OCI-M2 (cell line): ENCODE data around the gene TMEM229A.
"Not testable (repeated sequence)": the region's sequence is repeated elsewhere in the genome, so short reads cannot be mapped to it uniquely, and the experiment has no call there.

Experiments
- DNase-seq: peaks from one replicate; lab custom pipeline; 2025; ENCODE audit not compliant: unreplicated experiment; lab: John Stamatoyannopoulos, UW

TMEM229A gene

DNA sequence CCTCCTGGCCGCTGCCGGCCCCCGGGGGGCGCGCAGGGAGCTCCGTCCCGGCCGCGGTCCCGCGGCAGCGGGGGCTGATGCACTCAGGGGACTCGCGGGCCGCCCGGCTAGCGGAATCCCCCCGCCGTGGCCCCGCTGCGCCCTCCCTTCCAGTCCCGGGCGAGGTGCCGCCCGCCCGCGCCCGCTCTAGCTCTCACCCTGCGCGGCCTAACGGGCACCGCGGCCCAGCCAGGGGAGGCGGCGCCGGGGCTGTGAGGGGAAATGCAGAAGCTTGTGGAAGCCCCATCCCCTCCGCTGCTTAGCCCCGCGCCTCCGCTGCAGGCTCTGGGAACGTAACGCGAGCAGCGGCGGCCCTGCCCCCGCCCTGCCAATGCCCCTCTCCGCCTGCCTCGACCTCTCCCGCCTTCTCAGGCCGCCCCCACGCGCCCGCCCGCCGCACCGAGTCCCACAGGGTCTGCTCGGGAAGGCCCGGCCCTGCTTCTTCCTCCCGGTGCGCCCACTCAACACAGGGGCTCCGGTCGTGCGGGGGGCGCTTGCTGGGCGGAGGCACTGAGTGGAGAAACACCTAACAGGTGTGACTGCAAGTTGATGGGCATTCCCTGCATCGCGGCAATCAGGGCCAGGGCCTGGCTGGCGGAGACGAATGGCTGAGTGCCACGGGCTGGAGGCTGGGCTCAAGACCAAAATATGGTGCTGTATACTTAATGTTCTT is 384 bp upstream of the TMEM229A start:
- DNase-seq: no peak

DNA sequence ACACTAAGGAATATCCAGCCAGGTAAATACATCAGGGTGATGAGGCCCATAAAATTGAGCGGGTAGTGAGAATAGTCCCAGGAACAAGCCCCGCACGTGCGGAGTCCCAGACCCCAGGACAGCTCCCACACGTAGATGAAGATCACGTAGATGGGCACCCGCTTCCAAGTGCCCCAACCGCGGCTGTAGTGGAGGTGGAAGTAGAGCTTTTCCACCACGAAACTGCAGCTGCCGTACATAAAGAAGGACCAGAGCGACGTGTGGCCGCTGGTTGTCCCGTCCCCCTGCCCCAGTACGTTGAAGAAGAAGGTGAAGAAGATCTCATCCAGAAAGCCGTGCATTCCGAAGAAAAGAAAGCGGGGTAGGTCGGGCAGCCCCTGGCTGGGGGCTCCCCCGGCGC is 948 bp downstream of the TMEM229A start:
- no peak for DNase-seq

DNA sequence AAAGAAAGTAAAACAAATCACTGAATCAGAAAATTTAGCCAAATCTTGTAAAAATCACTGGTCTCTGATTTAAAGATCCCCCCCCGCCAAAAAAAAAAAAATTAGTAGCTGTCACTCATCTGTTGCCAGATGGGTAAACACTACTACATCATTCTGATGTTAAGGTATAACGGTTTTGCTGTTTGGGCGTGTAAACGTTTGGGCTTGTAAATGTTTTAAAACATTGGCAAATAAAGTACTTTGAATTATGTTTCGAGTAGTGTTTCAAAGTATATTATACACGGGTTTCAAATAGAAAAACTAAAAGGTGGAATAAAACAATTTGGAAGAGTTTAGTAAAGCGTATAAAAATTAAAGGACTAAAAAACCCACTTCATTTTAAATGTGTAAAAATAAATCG is 1.5 kb downstream of the TMEM229A start:
- DNase-seq: no peak

DNA sequence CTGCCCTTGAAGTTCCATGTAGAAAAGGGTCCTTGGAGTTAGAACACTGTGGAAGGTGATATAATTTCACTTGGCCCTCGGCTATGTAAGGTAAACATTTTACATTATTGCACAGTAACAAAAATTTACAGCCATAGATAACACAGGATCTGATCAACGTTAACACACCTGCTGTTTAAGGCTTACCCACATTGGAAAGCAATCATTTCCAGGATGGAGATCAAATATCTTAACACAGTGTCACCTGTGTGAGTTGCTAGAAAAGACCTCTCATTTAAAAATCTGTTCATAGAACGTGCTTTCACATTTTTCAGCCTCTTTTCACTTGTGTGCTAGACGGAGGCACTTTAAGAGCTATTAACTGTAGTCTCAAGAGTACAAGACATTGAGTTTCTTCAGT is 1.9 kb downstream of the TMEM229A start:
- DNase-seq: no peak

DNA sequence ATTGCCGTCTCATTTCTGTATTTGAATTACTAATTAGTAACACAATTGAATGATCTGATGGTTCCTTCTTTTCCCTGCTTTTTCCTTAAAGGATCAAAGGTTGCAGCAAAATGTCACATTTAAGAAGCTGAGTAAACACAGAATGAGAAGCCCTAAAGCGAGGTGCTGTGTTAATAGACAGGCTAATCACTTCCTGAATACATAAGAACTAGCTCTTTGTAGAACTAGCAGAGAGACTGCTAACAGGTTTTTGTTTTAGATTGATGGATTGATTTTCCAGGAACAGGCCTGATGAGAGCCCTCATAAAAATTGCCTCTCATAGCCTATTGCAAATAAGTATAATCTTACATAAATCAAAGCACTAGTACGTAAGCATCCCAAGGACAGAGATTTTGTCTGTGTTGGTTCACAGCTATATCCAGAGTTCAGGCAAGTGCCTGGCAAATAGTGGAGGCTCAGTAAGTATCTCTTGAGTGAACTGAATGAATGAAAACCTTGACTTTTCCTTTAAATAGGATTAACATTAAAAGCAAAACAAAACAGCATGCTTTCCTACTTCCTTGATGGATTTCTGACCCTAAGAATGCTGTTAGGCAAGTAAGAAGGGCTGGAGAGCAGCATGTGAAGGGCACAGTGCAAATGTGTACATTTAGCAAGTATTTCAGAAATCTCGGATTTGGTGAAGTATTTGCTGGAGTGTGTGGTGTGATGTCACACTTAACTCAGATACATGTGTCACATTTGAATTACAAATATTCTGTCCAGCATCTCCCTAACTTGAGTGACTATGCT is 3.3 kb downstream of the TMEM229A start:
- no peak for DNase-seq

DNA sequence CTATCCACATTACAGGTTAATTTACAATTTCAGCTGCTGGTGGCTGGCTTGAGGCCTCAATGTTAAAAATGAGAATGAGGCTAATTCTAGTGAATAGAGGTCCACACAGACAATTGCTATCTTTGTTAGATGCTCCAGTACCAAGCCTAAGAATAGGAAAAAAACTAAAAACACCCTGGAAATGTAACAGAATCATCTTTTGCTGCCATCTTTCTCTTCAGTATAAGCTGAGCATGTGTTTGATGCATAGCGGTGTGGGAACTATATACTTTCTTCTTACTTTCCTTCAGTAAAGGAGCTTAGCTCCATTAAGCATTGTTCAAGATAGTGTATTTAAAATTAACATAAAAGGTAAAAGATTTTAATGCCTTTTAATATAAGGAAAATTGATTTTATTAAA is 5.6 kb downstream of the TMEM229A start:
- no peak for DNase-seq

DNA sequence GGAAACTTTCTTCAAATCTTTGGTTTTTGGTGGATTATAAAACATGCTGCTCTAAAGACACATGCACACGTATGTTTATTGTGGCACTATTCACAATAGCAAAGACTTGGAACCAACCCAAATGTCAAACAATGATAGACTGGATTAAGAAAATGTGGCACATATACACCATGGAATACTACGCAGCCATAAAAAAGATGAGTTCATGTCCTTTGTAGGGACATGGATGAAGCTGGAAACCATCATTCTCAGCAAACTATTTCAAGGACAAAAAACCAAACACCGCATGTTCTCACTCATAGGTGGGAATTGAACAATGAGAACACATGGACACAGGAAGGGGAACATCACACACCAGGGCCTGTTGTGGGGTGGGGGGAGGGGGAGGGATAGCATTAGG is 8.5 kb downstream of the TMEM229A start:
- not testable (repeated sequence) for DNase-seq

DNA sequence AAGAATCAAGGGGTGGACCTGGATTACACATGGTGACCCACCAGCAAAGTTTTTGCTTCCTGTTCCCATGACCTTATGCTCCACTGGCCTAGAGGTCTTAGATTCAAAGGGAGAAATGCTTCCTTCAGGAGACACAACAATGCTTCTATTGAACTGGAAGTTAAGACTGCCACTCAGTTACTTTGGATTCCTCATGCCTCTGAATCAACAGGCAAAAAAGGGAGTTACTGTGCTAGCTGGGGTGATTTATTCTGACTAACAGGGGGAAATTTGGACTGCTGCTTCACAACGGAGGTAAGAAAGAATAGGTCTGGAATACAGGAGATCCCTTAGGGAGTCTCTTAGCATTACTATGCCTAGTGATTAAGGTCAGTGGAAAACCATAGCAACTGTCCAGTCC is 10.3 kb downstream of the TMEM229A start:
- DNase-seq: no peak

DNA sequence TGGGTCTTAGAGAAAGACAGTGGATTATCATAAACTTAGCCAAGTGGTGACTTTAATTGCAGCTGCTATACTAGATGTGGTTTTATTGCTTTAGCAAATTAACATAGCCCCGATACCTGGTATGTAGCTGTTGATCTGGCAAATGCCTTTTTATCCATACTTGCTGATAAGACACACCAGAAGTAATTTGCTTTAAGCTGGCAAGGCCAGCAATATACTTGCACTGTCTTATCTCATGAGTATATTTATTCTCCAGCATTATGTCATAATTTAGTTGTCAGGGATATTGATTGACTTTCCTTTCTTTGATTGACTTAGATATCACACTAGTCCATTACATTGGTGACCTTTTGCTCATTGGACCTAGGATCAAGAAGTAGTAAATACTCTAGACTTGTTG is 12.8 kb downstream of the TMEM229A start:
- DNase-seq: no peak

DNA sequence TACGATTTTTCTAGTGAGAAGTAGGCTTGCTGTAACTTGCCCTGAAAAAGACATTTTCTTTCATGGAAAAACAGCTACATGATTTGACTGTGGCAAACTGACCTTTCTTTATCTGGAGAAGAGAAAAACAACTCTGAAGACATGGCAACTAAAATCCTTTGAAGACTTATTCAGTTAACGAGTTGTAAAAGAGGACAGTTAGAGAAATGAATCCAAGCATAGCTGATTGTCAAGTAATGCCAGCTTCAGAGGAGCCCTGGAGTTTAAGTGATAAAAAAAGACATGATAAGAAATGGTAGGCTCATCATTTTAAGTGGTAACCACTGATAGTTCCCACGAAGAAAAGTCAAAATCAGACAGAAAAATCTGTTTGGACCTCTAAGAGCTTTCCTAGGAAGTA is 19.6 kb downstream of the TMEM229A start:
- no peak for DNase-seq

DNA sequence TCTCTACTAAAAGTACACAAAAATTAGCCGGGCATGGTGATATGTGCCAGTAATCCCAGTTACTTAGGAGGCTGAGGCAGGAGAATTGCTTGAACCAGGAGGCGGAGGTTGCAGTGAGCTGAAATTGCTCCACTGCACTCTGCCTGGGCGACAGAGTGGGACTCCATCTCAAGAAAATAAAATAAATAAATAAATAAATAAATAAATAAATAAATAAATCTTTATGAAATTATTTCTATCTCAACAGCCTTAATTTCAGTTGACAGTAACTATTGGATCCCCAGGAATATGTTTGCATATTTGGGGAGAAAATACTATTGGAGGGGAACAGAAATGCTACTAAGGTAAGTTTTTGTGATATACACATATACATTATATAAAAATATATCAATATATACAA is 20.0 kb downstream of the TMEM229A start:
- DNase-seq: no peak

DNA sequence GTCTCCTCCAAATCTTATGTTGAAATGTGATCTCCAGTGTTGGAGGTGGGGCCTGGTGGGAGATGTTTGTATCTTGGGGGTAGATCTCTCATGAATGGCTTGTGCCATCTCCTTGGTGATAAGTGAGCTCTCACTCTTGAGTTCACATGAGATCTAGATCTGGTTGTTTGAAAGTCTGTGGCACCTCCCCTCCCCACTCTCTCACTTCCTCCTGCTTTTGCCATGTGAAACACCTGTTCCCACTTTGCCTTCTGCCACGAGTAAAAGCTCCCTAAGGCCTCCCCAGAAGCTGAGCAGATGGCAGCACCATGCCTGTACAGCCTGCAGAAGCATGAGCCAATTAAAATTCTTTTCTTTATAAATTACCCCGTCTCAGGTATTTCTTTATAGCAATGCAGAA is 23.5 kb downstream of the TMEM229A start:
- no peak for DNase-seq

DNA sequence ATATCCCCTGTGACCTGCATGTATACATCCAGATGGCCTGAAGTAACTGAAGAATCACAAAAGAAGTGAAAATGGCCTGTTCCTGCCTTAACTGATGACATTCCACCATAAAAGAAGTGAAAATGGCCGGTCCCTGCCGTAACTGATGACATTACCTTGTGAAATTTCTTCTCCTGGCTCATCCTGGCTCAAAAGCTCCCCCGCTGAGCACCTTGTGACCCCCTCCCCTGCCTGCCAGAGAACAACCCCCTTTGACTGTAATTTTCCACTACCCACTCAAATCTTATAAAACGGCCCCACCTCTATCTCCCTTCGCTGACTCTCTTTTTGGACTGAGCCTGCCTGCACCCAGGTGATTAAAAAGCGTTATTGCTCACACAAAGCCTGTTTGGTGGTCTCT is 24.6 kb downstream of the TMEM229A start:
- not testable (repeated sequence) for DNase-seq

DNA sequence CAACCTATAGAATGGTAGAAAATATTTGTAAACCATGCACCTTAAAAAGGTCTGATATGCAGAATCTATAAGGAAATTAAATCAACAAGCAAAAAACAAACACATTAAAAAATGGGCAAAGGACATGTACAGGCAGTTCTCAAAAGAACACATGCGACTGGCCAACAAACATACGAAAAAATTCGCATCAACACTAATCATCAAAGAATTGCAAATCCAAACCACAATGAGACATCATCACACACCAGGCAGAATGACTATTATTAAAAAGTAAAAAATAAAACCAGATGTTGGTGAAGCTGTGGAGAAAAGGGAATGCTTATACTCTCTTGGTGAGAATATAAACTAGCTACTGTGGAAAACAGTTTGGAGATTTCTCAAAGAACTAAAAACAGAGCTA is 33.2 kb downstream of the TMEM229A start:
- no peak for DNase-seq

DNA sequence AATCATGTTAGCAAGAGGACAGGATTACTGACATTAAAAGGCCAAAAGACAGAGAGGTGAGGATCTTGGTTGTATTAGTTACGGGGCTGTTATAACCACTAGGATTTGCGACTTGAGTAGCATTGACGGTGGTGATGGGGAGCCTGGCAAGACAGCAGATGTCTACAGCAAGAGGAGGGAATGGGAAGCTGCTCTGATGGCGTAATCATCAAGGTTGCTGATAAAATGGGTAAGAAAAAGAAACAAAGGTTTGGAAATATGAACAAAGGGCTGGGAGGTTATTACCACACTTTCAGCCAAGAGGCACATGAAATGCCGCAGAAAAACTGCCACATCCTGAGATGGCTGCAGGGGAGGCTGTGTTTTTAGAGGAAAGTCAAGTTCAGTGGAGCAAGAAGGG is 33.9 kb downstream of the TMEM229A start:
- DNase-seq: no peak

DNA sequence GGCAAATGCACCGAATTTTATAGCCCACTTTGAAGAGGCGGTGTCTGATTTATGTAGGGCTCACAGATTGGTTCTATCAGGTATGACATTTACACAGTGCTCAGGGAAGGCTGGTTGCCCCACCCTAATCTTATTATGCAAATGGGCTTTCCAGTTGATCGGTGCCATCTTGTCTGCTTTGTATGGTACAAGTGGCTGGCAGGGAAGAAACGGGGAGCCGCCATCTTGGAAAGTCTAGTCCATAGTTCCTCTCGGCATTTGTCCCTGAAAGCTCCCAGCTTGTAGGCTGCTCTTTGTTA is 36.6 kb downstream of the TMEM229A start:
- DNase-seq: no peak

DNA sequence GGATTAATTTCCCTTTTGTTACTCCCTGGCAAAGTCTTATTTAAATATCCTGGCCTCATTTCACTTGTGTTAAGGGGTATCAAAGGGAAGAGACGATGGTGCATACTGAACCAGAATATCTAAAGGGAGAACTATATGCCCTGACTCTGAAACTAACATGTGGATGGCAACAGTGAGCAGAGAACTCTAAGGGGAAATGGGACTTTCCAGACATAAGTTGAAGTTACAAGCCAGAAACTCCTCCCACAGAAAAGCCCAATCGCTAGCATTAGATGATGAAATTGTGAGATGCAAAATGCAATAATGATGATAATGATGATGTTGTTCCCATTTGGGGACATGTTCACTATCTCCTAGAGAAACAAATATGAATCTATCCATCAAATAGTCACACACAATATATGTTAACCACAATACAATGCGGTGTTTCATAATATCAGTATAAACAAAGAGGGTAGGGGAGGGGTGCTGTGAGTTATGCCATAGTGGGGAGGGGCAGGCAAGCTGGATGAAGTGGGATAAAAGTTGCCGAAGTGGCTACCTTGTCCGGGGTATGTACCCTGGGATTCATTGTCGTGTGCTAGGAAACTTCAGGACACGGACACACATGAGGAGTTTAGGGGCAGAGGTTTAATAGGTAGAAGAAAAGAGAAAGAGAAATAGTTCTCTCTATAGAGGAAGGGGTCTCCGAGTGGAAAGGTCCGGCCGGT is 37.1 kb downstream of the TMEM229A start:
- DNase-seq: no peak

DNA sequence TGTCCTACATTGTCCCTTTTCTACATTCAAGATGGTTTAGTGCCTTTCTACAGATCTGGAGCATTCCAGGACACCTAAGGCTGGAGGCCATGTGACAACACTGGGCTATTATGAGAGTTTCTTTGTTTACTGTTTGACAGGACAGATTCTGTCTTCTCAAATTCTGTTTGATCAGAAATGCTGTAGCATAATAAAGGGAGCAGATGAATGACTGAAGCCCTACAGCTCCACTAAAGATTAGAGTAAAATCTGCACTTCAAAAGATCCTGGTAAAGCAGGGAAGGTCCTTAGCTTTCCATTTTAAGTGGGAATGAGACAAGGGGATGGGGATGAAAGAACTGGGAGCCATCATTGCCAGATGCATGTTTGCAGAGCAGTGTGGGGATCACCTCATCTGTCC is 38.4 kb downstream of the TMEM229A start:
- DNase-seq: no peak

DNA sequence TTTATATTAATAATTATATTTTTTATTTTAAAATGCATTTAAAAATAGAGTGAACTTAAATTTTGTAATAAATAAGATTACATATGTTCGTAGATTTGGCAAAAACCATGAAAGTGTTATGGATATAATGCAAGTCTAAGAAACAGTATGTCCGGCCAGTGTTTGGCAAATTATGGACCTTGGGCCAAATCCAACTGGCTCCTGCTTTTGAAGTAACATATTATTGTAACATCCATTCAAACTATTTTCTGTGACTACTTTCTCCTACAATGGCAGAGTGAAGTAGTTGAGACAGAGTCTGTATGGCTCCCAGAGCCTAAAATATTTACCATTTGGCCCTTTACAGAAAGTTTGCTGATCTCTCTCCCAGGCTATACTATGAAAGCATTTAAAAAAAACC is 38.9 kb downstream of the TMEM229A start:
- DNase-seq: no peak

DNA sequence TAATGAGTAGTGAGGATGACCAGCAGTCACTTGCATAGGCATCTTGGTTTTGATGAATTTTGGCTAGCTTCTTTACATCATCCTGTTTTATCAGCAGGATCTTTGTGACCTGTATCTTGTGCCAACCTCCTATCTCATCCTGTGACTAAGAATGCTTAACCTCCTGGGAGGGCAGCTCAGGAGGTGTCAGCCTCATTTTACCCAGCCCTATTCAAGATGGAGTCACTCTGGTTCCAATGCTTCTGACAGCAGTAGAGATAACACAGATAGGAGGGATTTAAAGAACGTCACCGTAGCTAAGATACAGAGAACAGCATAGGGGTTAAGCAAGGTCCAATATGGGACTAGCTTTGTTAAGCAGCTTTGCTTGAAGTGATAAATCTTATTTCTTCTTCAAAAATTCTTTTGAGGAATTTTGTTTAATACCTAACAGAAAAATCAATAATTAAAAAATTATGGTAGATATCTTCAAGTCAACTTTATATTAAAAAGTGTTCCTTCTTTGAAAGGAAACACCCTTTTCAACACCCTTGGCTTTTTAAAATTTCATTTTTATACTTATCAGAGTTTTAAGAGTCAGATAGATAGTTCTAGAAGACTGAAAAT is 39.9 kb downstream of the TMEM229A start:
- DNase-seq: no peak

DNA sequence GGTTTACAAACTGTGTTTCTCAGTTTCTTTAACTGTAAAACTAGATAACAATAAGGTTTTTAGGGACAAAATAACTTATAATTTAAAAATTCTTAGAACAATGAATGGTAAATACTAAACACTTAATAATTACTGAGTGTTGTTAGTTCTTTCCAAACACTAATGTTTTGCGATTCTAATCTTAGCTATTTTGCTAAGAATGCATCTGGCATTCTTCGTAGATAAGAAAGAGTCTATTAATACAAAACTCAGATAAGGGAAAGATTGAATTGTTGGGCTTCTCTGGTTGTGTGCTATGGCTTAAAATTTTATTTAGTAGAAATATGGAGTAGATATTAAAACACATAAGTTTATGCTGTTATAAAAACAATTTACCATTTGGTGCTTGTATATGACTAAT is 45.4 kb downstream of the TMEM229A start:
- no peak for DNase-seq
